Left ventricle myocardium superior (tissue), 1 donor: ENCODE measurements around the gene CWC27. TPM values are rescaled to one million over a fixed set of nuclear protein-coding genes. Genes with fewer than 3 reads are reported as not detected.

ENCODE experiments used
- ATAC-seq: fragments of 200-7000 bp; cut with Tn5 transposase; one replicate; pipeline ENCODE4 v1.9.1; 2020; ENCODE audit warnings: mild to moderate bottlenecking, moderate library complexity
- DNase-seq: peaks from one replicate; pipeline ENCODE4 v3.0.0-alpha.2; 2020
- intact Hi-C: fragments of 100-400 bp; cut with micrococcal nuclease; formaldehyde crosslinking; loops from one replicate; pipeline ENCODE4 v1.11.0; 2022
- total RNA-seq: library from RNA; stranded (reverse); fragmentation: NEBNext Ultra II Directional; extraction: Animal tissue kit (Norgen Biotek cat#: 25700); gene quantifications from one replicate; pipeline ENCODE4 v1.2.1, GENCODE V29; 2021
- donor health status: DM: no; HTN: yes; CAD: no; lungs with severe emphysema.

CWC27 gene
- total RNA-seq, 1 donor from 2014 or later: 27.9 TPM

DNA sequence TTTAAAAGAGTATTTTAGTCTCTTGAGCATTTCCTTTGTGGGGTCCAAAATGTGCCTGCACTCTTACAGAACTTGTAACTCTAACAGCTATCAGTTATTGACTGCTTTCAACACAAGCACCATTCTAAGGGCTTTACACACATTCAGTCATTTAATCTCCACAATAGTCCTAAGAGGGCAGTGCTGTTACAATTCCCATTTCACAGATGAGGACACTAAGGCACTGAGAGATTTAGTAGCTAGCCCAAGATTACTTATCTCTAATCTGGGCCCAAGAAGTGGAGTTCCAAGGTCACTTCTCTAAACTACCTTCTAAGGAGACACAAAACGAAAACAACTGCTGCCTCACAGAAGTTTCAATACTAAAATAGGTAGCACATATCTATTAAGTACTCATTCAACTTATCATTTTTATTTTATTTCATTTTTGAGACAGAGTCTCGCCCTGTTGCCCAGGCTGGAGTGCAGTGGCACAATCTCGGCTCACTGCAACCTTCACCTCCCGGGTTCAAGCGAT lies 275.2 kb downstream of the CWC27 start:
- ATAC-seq: no peak
- intact Hi-C loops: no loop called here
- no peak for DNase-seq

DNA sequence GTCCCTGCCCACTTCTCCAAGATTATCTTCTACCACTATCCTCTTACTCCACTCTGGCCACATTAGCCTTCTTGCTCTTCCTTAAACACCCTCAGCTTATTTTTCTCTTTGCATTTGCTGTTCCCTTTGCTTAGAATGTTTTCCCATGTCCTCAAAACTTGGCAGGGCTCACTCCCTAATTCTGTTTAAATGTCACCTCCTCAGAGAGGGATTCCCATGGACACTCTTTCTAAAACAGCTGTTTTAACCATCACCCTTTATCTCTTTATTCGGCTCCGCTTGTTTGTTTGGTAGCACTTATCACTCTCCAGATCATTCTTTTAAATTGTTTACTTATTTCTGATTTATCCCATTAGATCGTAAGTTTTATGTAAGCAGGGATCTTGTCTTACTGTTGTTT lies 278.5 kb downstream of the CWC27 start:
- DNase-seq: no peak
- ATAC-seq: peak; percentile 61
- intact Hi-C loops: no loop called here

DNA sequence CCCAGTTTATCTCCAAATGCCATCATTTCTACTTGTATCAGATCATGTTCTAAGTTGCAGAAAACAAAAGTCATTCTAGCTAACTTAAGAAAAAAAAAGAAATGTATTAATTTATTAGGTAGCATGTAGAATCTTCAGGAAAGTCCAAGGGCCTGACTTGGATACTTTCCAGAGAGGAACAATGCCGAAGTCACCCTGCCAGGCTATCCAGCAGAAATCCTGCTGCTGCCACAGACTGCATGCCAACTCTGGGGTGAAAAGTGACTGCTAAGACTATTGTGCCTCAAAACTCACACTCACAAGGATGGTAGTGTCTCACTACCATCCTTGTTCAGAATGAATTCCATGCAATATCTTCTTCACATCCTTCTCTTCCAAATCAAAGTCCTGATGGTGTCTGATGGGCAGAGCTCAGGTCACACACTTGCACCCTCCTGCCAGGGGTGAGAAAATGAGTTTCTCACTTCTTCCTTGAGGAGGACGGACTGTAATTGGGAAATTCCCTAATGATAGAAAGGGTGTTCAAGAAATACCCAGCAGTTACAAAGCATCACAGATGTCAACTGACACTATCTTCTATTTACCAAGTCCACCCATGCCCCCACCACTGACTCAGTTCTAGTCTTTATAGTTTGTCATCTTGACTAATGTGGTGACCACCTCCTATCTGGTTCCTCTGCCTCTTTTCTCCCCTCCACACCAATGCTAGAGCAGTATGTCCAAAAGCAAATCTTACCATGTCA lies 279.4 kb downstream of the CWC27 start:
- DNase-seq: no peak
- intact Hi-C loops: no loop called here
- no peak for ATAC-seq

DNA sequence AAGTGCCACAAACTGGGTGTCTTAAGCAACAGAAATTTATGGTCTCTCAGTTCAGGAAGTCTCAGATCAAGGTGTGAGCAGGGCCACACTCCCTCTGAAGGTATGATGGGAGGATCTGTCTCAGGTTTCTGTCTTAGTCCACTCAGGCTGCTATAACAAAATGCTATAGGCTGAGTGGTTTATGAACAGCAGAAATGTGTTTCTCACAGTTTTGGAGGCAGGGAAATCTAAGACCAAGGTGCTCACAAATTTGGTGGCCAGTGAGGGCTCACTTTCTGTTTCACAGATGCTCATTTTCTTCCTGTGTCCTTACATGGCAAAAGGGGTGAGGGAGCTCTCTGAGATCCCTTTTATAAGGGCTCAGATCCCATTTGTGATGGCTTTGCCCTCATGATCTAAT lies 281.4 kb downstream of the CWC27 start:
- no peak for DNase-seq
- intact Hi-C loops: no loop called here
- no peak for ATAC-seq

DNA sequence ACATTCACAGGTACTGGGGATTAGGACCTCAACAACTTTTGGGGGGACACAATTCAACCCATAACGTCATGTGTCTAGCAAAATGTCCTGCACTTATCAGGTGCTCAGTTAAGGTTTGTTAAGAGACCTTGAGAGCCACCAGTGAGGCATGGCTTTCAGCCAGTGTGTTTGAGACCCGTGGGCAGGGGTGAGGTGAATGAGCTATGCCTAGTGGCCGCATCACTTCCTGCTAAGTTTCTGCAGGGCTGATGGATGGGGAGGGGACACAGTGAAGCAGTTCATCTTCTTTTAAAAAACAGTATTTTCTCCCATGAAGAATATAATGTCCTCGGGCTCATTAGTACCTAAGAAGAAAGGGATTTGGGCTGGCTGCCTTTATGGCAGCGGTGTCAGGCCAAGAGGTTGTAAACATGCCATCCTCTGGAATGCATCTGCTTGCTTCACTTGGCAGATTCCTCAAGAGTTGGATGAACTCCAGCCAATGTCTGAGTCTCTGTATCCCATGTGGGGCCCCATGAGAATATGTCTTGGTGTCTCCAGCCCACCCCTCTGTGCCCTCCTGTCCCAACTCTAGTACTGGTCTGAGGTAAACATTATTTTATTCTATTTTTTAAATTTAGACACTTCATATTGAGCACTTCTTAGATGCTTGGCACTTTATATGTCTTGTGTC lies 282.2 kb downstream of the CWC27 start:
- peak; percentile 55 for ATAC-seq
- intact Hi-C loops: no loop called here
- no peak for DNase-seq

DNA sequence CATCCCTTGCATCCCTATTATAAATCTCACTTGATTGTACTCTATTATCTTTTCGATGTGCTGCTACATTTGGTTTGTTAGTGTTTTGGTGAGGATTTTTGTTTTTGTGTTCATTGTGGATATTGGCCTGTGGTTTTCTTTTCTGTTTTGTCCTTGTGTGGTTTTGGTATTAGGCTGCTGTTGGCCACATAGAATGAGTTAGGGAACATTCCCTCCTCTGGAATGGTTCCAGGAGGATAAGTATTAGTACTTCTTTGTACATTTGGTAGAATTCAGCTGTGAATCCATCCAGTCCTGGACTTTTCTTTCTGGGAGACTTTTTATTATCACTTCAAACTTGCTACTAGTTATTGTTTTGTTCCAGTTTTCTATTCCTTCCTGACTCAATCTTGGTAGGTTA lies 287.2 kb downstream of the CWC27 start:
- DNase-seq: no peak
- intact Hi-C loops: no loop called here
- ATAC-seq: no peak

DNA sequence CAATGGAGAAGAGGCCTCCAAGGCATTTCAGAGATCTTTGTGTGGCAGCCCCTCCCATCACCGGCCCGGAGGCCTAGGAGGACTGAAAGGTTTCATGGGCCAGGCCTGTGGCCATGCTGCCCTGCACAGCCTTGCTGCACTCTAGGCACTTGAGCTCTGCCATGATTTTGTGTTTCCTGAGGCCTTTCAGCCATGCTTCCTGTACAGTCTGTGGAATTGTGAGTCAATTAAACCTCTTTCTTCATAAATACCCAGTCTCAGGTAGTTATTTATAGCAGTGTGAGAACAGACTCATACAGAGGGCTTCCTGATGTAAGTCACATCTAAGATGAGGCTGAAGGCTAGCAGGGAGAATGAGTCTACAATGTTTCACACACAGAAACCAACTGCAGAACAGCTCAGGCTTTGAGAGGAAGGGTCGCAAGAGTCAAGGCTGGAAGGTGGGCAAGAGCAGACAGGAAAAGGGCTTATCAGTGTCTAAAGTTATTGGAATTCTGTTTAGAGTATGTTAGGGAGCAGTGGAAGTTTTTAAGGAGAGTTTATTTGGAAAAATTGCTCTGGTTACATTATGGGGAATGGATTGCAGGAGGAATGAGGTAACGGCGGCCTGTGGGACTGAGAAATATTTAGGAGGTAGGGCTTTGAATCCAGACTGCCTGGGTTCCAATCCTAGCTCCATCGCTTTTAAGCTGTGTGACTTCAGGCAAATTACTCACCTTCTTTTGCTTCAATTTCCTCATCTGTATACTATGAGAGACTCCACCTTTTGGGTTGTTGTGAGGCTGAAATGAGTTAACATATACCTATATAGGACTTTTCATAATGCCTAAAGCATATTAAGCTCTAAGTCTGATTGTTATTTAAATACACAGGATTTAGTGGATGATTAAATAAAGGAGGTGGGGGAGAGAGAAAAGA lies 291.2 kb downstream of the CWC27 start:
- intact Hi-C loops: no loop called here
- DNase-seq (no peak), ATAC-seq (no peak)

DNA sequence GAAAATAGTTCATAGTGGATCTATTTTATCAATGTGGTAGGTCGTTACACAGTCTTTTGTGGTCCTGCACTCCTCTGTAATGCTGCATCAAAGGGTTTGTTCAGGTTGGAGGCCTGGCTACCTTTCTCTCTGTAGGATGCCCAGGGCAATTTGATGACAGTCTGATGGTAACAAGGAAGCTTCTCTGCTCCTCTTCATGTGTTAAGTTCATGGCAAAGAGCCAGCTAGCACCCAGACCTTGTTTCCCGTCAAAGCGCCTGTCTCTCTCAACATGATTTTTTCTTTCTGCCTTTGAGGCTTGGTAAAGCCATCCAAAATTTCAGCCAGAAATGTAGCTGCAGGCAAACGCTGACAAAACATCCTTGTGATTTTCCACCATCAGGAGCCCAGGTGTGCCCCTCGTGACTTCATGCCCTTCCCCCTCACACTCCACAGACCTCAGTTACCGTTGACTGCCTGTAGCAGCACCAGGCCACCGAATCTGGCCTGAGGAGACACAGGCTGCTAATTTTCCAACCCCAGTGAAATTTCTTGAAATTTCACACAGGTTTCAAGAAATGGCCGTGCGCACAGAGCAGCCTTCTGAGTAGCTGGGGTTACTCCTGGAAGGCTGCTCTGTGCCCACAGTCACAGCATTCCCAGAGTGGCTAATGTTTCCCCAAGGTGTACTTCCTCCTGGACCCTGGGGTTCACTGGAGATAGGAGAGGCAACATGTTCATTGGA lies 292.7 kb downstream of the CWC27 start:
- ATAC-seq: no peak
- intact Hi-C loops: no loop called here
- DNase-seq: no peak

DNA sequence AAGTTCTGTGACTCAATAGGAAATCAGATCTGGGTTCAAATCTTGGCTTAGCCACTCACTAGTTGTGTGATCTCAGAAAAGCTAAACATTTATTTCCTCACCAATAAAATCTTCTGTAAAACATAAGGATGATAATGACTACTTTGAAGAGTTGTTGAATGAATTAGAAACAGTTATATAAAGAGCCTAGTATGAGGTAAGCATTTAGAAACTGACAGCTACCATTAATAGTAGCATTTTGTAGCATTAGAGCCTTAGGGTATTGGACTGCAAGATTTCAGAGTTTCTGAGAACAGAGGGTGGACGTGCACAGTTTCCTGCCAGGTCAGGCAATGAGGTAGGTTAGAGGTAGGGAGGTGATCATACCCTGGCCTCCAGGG lies 293.2 kb downstream of the CWC27 start:
- no peak for DNase-seq
- ATAC-seq: no peak
- intact Hi-C loops: no loop called here

DNA sequence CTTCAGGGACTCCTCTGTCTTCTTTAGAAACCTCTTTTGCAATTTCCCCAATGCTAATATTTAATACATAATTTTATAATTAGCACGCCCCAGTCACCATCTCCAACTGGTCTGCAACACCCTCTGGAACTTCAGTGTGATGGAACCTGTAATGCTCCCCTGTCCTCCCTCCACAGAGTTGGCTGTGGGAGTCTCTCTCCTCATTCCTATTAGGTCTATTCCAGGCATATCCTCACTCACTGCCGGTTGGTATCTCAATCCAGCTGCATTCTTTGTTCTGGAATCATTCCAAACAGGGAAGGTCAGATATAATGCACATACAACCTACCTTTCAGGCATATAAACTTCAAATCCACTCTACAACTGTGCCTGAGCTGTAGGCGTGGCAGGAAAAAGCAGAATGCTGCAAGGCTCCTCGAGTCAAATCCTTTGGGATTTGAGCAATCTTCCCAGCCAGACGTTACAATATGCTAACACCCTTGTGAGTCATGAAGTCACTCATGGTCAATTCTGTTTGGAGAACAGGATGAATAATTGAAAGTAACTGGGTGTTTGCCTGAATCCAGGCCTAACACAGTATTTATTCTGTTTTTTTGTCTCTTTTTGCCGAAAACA lies 293.8 kb downstream of the CWC27 start:
- no peak for DNase-seq
- ATAC-seq: peak; percentile 97
- intact Hi-C loops: no loop called here

DNA sequence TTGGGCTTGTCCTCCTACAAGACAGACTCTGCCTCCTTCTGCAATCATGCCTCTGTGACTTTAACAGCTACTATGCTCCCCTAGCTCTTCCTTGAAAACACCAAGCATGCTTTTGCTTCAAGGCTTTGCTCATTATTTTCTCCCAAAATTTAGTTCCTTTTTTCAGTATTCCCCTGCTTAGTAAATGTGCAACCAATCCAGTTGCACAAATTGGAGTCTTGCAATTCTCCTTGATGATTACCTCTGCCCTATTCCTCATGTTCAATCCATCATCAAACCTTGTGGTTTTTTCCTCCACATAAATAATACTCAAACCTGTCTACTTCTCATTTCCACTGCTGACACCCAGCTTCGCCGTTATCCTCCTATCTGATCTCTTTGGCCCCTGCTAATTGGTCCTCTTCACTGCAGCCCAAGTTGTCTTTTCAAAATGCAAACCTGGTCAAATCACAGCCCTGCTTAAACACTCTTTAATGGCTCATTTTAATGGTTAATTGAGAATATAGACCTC lies 296.3 kb downstream of the CWC27 start:
- no peak for ATAC-seq
- no peak for DNase-seq
- intact Hi-C loops: no loop called here

DNA sequence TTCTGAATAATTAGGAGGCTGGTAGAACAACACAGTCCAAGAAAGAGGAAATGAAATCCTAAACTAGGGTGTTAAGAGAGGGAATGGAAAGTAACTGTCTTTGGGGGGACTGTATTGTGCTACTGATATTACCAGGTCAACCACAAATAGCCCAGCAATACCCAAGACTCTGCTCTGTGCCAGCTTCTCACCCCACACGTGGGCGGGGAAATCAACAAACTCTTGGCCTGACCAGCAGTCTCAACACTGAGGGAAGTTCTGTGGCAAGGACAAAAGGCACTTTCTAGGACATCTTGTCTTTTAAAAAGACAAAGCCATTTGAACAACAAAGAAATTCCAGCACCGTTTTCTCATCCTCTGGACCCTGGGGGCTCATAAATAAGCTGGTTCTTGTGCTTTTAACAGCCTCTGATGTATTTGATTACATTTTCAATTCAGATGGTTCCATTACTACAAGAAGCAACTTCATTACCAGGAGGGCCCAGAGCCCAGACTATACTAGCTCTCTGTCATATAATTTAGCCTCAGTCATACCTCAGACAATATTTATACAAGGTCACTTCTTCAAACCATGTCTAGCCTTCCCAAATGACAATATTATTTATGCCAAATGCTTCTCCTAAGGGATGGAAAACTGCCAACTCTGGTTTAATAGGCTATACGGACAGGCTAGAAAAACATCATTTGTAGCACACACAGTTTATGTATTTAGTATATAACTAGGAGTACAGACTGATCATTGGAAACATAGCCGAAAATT lies 297.8 kb downstream of the CWC27 start:
- no peak for DNase-seq
- intact Hi-C loops: no loop called here
- peak; percentile 9 for ATAC-seq

DNA sequence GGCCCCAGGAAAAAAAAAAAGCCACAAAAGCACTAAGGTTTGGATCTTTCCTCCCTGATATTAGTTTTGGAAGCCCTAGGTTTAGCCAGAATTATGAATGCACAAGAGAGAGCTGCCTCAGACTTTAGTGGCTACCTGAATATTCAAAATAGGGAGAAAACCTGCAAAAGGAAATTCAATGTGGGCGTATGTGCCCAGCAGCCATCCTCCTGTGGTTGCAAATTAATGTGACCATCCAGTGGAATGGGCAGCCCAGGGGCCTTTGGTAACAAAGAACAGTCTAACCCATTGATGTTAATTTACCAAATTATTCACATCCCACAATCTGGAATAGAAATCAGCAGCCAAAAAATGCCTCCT lies 298.4 kb downstream of the CWC27 start:
- DNase-seq: no peak
- intact Hi-C loops: no loop called here

More for the DNA sequence above, 298.4 kb downstream of the CWC27 start:
- ATAC-seq: no peak

Other genes starting within 250 kb of the CWC27 start
- gene SHISAL2B, start 78.4 kb upstream of the CWC27 start, total RNA-seq: not detected
- 13.7 TPM for gene SREK1IP1, start 239 bp upstream of the CWC27 start, total RNA-seq